ENCODE results near the gene HIPK2. TPM values are rescaled to one million over a fixed set of nuclear protein-coding genes. Genes with fewer than 3 reads are reported as not detected.

HIPK2 gene
- polyA plus RNA-seq, 2 of the 4 experiments (the other 2 are of a cell fraction) = 11.3 to 12.1 TPM

DNA sequence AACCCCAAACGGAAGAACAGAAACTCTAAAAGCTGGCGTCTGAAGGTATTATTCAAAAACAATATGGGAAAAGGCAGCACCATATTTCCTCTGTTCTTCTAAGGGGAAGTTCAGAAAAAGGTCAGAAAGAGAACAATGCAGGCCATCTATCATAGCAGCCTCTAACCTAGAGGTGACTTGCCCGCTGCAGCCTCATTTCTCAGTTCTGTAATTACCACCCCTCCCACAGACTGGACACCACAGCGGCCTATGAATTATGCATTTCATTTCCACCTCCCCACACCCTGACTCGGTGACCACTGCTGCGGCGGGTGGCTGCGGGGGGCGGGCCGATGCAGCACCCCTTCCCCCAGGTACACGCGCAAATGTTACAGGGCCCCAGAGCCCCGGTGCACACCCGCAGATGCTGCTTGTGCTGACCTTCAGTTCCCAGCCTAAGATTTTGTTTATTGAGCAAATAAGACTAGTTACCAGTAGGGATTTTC, 128.8 kb downstream of the HIPK2 start:
- CTCF ChIA-PET = interaction anchor here (3.6 to 14.0 kb wide), 4 partner anchors 14 to 354 kb away, joined by 26 to 311 read pairs (median 52); partner anchors contain the start of gene HIPK2
- peak overlapping the region; percentile 53 to 67 for H3K27ac ChIP-seq
- 33% methylated on average over 14 of the region's 14 CpGs for WGBS (ENCODE audit: missing lambda C conversion rate)
- peaks cover 62% of the 10 kb centered on the region for H3K4me1 ChIP-seq
- no peaks in the 10 kb centered on the region for H3K9me3 ChIP-seq
- no peak for FAIRE-seq
- peak in 1 of 2 experiments; percentile 38; a peak in 3 of 6 replicates for ATAC-seq
- no peak for TF ChIP-seq ZFP36 (IDR thresholded peaks at IDR 0.05; ENCODE audit: borderline replicate concordance, partially characterized antibody)
- TF ChIP-seq SREBF2 (IDR thresholded peaks at IDR 0.05) = no peak
- no peak for TF ChIP-seq TP53 (CRISPR knock-in tag; IDR thresholded peaks at IDR 0.05)
- DNase-seq (ENCODE audit: low read depth in 1 of 2, low spot score in 1 of 2) = no peak
- peak overlapping the region; percentile 56 for H3K4me2 ChIP-seq
- H3K4me3 ChIP-seq = no peak overlapping the region
- POLR2A ChIA-PET = no interaction called here

DNA sequence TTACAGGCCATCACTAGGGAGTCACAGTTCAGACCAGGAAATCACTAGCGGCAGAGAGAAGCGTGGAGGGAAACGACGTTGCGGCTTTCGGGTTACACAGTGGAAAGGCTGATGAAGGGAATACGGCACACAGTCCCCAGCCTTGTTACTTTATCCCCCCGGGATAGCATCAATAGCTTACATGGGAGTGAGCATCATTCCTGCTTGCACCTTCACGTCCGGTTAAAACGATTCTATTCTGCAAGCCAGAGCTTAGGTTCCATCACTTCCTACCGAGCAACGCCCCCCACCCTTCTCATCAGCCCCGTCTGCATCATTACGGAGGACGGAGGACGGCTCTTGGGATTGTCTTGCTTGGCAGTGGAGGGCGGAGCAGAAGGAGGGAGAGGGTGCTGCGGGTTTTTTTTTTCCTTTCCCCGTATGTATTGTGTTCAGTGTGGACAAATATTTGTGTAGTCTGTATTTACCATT, 129.4 kb downstream of the HIPK2 start:
- DNase-seq (ENCODE audit: low read depth in 1 of 2, low spot score in 1 of 2) (no peak), ATAC-seq (peak in 1 of 2 experiments; percentile 19; a peak in 1 of 6 replicates), FAIRE-seq (no peak)
- H3K27ac ChIP-seq = peak overlapping the region; percentile 53 to 67; a peak in 4 of 6 replicates
- no peak for TF ChIP-seq JUN (IDR thresholded peaks at IDR 0.05)
- TF ChIP-seq, protein P1, sequence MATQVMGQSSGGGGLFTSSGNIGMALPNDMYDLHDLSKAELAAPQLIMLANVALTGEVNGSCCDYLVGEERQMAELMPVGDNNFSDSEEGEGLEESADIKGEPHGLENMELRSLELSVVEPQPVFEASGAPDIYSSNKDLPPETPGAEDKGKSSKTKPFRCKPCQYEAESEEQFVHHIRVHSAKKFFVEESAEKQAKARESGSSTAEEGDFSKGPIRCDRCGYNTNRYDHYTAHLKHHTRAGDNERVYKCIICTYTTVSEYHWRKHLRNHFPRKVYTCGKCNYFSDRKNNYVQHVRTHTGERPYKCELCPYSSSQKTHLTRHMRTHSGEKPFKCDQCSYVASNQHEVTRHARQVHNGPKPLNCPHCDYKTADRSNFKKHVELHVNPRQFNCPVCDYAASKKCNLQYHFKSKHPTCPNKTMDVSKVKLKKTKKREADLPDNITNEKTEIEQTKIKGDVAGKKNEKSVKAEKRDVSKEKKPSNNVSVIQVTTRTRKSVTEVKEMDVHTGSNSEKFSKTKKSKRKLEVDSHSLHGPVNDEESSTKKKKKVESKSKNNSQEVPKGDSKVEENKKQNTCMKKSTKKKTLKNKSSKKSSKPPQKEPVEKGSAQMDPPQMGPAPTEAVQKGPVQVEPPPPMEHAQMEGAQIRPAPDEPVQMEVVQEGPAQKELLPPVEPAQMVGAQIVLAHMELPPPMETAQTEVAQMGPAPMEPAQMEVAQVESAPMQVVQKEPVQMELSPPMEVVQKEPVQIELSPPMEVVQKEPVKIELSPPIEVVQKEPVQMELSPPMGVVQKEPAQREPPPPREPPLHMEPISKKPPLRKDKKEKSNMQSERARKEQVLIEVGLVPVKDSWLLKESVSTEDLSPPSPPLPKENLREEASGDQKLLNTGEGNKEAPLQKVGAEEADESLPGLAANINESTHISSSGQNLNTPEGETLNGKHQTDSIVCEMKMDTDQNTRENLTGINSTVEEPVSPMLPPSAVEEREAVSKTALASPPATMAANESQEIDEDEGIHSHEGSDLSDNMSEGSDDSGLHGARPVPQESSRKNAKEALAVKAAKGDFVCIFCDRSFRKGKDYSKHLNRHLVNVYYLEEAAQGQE (IDR thresholded peaks at IDR 0.05) = no peak
- TF ChIP-seq SREBF2 (IDR thresholded peaks at IDR 0.05) = no peak
- no peak for TF ChIP-seq MAZ (IDR thresholded peaks at IDR 0.05; ENCODE audit: borderline replicate concordance, low read depth, low read length)
- TF ChIP-seq CHD2 (IDR thresholded peaks at IDR 0.05; ENCODE audit: low read length, partially characterized antibody) = no peak
- TF ChIP-seq HEYL (CRISPR knock-in tag; IDR thresholded peaks at IDR 0.05) = no peak
- TF ChIP-seq HOXB13 (CRISPR knock-in tag; IDR thresholded peaks at IDR 0.05; ENCODE audit: low read depth) = no peak
- TF ChIP-seq MAFK (IDR thresholded peaks at IDR 0.05; ENCODE audit: partially characterized antibody) = no peak
- TF ChIP-seq, protein P2, sequence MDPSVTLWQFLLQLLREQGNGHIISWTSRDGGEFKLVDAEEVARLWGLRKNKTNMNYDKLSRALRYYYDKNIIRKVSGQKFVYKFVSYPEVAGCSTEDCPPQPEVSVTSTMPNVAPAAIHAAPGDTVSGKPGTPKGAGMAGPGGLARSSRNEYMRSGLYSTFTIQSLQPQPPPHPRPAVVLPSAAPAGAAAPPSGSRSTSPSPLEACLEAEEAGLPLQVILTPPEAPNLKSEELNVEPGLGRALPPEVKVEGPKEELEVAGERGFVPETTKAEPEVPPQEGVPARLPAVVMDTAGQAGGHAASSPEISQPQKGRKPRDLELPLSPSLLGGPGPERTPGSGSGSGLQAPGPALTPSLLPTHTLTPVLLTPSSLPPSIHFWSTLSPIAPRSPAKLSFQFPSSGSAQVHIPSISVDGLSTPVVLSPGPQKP (IDR thresholded peaks at IDR 0.05; ENCODE audit: low read depth, low read length) = no peak
- no peak for TF ChIP-seq BHLHE40 (IDR thresholded peaks at IDR 0.05; ENCODE audit: low read depth, low read length)
- ChIA-PET CTCF (interaction anchor here (1.2 to 14.0 kb wide), 7 partner anchors 14 to 354 kb away, joined by 3 to 311 read pairs (median 36); partner anchors contain the start of gene HIPK2), POLR2A (no interaction called here)
- peak overlapping the region; percentile 56 for H3K4me2 ChIP-seq
- H3K4me1 ChIP-seq = peaks cover 62% of the 10 kb centered on the region
- H3K4me3 ChIP-seq = no peak overlapping the region
- no peaks in the 10 kb centered on the region for H3K9me3 ChIP-seq
- WGBS (ENCODE audit: missing lambda C conversion rate) = 78% methylated on average over 20 of the region's 20 CpGs

DNA sequence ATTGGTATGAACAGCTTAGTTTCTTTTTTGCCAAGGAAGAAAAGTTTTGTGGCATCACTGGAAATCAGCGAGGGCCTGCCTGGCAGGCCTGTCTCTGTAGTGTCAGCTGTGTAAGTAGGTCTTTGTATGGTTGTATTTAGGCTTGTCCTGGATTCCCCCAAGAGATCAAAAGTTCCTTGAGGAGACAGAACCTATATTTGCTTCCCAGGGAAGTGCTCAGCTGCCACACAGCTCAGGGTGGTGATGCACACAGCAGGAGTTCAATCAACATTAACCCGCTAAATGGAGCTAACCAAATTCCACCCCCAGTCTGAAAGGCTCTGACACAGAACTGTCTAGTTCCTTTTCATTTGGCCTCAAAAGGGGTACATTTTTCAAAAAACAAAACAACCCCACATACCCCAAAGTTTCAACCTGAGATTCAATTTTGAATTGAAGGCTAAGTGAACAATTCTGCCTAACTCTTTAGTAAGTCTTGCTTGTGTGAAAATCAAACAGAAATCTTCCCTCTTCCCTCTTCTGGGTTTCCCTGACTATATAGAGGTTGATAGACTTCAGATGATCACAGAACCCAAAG, 129.9 kb downstream of the HIPK2 start:
- no peak for TF ChIP-seq EHMT2 (IDR thresholded peaks at IDR 0.05; ENCODE audit: low read depth)
- TF ChIP-seq, protein P3, sequence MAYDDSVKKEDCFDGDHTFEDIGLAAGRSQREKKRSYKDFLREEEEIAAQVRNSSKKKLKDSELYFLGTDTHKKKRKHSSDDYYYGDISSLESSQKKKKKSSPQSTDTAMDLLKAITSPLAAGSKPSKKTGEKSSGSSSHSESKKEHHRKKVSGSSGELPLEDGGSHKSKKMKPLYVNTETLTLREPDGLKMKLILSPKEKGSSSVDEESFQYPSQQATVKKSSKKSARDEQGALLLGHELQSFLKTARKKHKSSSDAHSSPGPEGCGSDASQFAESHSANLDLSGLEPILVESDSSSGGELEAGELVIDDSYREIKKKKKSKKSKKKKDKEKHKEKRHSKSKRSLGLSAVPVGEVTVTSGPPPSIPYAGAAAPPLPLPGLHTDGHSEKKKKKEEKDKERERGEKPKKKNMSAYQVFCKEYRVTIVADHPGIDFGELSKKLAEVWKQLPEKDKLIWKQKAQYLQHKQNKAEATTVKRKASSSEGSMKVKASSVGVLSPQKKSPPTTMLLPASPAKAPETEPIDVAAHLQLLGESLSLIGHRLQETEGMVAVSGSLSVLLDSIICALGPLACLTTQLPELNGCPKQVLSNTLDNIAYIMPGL (CRISPR knock-in tag; IDR thresholded peaks at IDR 0.05; ENCODE audit: borderline replicate concordance) = no peak
- TF ChIP-seq, protein P4, sequence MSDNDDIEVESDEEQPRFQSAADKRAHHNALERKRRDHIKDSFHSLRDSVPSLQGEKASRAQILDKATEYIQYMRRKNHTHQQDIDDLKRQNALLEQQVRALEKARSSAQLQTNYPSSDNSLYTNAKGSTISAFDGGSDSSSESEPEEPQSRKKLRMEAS (IDR thresholded peaks at IDR 0.05) = no peak
- no peak for TF ChIP-seq FOSB (CRISPR knock-in tag; IDR thresholded peaks at IDR 0.05)
- no peak for TF ChIP-seq CHD2 (IDR thresholded peaks at IDR 0.05; ENCODE audit: low read length, partially characterized antibody)
- no peak for TF ChIP-seq EHF (CRISPR knock-in tag; IDR thresholded peaks at IDR 0.05)
- no peak for TF ChIP-seq CHD4 (IDR thresholded peaks at IDR 0.05; ENCODE audit: borderline replicate concordance)
- TF ChIP-seq, protein P5, sequence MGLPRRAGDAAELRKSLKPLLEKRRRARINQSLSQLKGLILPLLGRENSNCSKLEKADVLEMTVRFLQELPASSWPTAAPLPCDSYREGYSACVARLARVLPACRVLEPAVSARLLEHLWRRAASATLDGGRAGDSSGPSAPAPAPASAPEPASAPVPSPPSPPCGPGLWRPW (IDR thresholded peaks at IDR 0.05) = no peak
- TF ChIP-seq CBX8 (IDR thresholded peaks at IDR 0.05) = no peak
- TF ChIP-seq, protein P6, sequence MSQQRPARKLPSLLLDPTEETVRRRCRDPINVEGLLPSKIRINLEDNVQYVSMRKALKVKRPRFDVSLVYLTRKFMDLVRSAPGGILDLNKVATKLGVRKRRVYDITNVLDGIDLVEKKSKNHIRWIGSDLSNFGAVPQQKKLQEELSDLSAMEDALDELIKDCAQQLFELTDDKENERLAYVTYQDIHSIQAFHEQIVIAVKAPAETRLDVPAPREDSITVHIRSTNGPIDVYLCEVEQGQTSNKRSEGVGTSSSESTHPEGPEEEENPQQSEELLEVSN (IDR thresholded peaks at IDR 0.05; ENCODE audit: borderline replicate concordance, low read depth) = no peak
- no peak for TF ChIP-seq HOXA7 (CRISPR knock-in tag; IDR thresholded peaks at IDR 0.05)
- no peak for TF ChIP-seq JUNB (IDR thresholded peaks at IDR 0.05)
- TF ChIP-seq HOXB5 (CRISPR knock-in tag; IDR thresholded peaks at IDR 0.05) = no peak
- no peak for TF ChIP-seq CBX2 (IDR thresholded peaks at IDR 0.05; ENCODE audit: borderline replicate concordance, low read depth)
- Histone ChIP-seq H3K27ac (peak overlapping the region; percentile 53 to 67; a peak in 5 of 6 replicates), H3K4me1 (peaks cover 57% of the 10 kb centered on the region), H3K9me3 (no peaks in the 10 kb centered on the region), H3K4me2 (0 out of 3 replicates have a peak overlapping the region, but pooled peaks have one; percentile 10), H3K4me3 (no peak overlapping the region)
- ChIA-PET POLR2A (no interaction called here), CTCF (interaction anchor here (0.7 to 14.0 kb wide), 17 partner anchors 15 to 363 kb away, joined by 3 to 311 read pairs (median 14); partner anchors contain the start of gene HIPK2)
- DNase-seq (ENCODE audit: low read depth in 1 of 2, low spot score in 1 of 2) (no peak), ATAC-seq (no peak), FAIRE-seq (no peak)
- WGBS (ENCODE audit: missing lambda C conversion rate) = 79% methylated on average over 2 of the region's 2 CpGs

Data from A549 (cell line).